Measurements from ENCODE around the gene BMP7.

Gene BMP7

DNA sequence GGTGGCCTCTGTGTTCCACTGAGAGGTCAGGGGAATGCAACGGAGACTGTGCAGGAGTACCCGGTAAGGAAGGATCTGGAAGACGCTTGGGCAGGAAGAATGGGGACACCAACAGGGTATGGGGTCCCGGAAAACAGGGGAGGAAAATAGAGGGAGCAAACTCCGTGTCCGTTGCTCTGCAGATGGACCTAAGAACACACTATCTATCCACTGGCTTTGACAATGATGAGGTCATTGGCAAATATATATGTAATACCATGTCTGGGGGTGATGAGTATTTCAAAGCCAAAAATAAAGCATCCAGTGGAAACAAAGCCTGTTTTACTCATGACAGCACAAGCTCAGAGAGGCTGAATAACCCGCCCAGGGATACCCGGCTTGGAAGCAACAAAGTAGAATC is 80.2 kb downstream of the BMP7 start:
- no peak overlapping the region for H3K9ac ChIP-seq (ENCODE audit: insufficient read length)
- no peaks in the 10 kb centered on the region for H3K36me3 ChIP-seq (ENCODE audit: insufficient read depth, low read length)
- no peak for DNase-seq (ENCODE audit: low read depth, low spot score)
- no peak overlapping the region for H3K4me3 ChIP-seq
- no peak overlapping the region for H3K27ac ChIP-seq
- TF ChIP-seq EZH2 (IDR thresholded peaks at IDR 0.05) (no peak), POLR2AphosphoS5 (IDR thresholded peaks at IDR 0.05; ENCODE audit: borderline replicate concordance, low read depth, low read length) (no peak), FOXP2 (optimal IDR thresholded peaks at IDR 0.05; ENCODE audit: control extremely low read depth, extremely low read length, insufficient read depth) (no peak)
- H3K9me3 ChIP-seq (ENCODE audit: low read depth, low read length) = no peaks in the 10 kb centered on the region

DNA sequence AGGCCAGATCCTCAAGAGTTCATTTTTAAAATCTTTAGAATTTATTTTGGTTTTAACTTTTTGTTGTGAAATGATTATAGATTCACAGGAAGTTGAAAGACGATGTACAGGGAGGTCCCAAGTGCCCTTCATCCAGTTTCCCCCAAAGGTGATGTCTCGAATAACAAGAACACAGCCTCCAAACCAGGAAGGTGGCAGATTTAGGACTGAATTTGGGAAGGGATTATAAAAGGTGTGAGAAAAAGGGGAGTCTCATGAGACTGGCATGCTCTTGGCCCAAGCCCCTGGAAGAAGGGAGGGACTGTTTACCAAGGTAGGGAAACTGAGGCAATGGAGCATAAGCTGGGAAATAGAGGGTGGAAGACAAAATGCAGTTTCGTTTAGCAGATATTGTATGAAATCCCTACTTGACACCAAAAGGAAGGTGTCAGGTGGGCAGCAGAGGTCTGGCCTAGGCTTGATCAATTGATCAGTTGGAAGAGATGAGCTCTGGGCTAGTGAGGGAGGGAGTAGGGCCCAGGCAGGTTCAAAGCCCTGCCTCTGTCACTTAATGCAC is 81.2 kb downstream of the BMP7 start:
- Histone ChIP-seq H3K9me3 (ENCODE audit: low read depth, low read length) (no peaks in the 10 kb centered on the region), H3K27ac (no peak overlapping the region), H3K9ac (ENCODE audit: insufficient read length) (no peak overlapping the region), H3K4me3 (no peak overlapping the region), H3K36me3 (ENCODE audit: insufficient read depth, low read length) (no peaks in the 10 kb centered on the region)
- TF ChIP-seq FOXP2 (optimal IDR thresholded peaks at IDR 0.05; ENCODE audit: control extremely low read depth, extremely low read length, insufficient read depth) = no peak
- no peak for TF ChIP-seq POLR2AphosphoS5 (IDR thresholded peaks at IDR 0.05; ENCODE audit: borderline replicate concordance, low read depth, low read length)
- DNase-seq (ENCODE audit: low read depth, low spot score) = no peak

GRCh38 chr20:57183457-57184009 is 82.9 kb downstream of the BMP7 start:
- no peak overlapping the region for H3K27ac ChIP-seq
- no peak for TF ChIP-seq FOXP2 (optimal IDR thresholded peaks at IDR 0.05; ENCODE audit: control extremely low read depth, extremely low read length, insufficient read depth)
- TF ChIP-seq EZH2 (IDR thresholded peaks at IDR 0.05) = no peak
- TF ChIP-seq POLR2AphosphoS5 (IDR thresholded peaks at IDR 0.05; ENCODE audit: borderline replicate concordance, low read depth, low read length) = no peak
- no peak for DNase-seq (ENCODE audit: low read depth, low spot score)
- H3K9me3 ChIP-seq (ENCODE audit: low read depth, low read length) = no peaks in the 10 kb centered on the region
- no peak overlapping the region for H3K4me3 ChIP-seq
- H3K36me3 ChIP-seq (ENCODE audit: insufficient read depth, low read length) = no peaks in the 10 kb centered on the region
- no peak overlapping the region for H3K9ac ChIP-seq (ENCODE audit: insufficient read length)

GRCh38 chr20:57181639-57182038 is 84.8 kb downstream of the BMP7 start:
- Histone ChIP-seq H3K27ac (no peak overlapping the region), H3K4me3 (no peak overlapping the region), H3K9me3 (ENCODE audit: low read depth, low read length) (no peaks in the 10 kb centered on the region), H3K36me3 (ENCODE audit: insufficient read depth, low read length) (no peaks in the 10 kb centered on the region), H3K9ac (ENCODE audit: insufficient read length) (no peak overlapping the region)
- no peak for DNase-seq (ENCODE audit: low read depth, low spot score)
- no peak for TF ChIP-seq POLR2AphosphoS5 (IDR thresholded peaks at IDR 0.05; ENCODE audit: borderline replicate concordance, low read depth, low read length)
- TF ChIP-seq EZH2 (IDR thresholded peaks at IDR 0.05) = no peak
- TF ChIP-seq FOXP2 (optimal IDR thresholded peaks at IDR 0.05; ENCODE audit: control extremely low read depth, extremely low read length, insufficient read depth) = no peak

DNA sequence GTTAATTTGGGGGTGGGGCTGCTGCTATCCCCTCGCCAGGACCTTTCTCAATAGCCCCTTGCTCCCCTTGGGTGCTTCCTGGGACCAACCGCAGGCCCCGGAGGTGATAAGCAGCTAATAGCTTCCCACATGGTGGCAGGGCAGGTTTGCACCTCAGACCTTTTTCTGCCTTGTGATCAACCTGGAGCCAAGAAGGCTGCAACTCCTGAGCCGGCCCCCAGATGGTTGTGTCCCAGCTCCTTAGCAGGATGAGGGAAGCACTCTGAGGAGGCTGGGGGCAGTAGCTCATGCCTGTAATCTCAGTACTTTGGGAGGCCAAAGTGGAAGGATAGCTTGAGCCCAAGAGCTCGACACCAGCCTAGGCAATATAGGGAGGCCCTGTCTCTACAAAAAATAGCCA is 85.5 kb downstream of the BMP7 start:
- no peak overlapping the region for H3K27ac ChIP-seq
- H3K9ac ChIP-seq (ENCODE audit: insufficient read length) = no peak overlapping the region
- TF ChIP-seq FOXP2 (optimal IDR thresholded peaks at IDR 0.05; ENCODE audit: control extremely low read depth, extremely low read length, insufficient read depth) (no peak), POLR2AphosphoS5 (IDR thresholded peaks at IDR 0.05; ENCODE audit: borderline replicate concordance, low read depth, low read length) (no peak), EZH2 (IDR thresholded peaks at IDR 0.05) (no peak)
- no peaks in the 10 kb centered on the region for H3K36me3 ChIP-seq (ENCODE audit: insufficient read depth, low read length)
- no peaks in the 10 kb centered on the region for H3K9me3 ChIP-seq (ENCODE audit: low read depth, low read length)
- no peak overlapping the region for H3K4me3 ChIP-seq
- no peak for DNase-seq (ENCODE audit: low read depth, low spot score)

DNA sequence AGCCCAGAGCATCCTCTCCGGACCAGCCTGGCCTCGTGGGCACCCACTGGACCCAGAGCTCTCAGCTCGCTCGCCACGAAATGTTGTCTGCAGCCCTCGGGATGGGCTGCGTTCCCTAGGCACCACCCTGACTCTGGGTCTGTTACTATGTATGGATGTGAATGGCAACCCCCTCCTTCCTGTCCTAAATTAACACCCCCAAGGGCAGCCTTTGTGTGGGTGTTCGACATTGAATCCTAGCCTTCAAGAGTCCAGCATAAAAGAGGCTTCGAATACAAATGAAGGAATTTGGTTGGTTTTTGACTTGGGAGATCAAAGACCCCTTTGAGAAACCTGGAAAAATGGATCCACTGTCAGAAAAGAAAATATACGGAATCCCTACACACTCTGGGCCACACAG is 86.1 kb downstream of the BMP7 start:
- DNase-seq (ENCODE audit: low read depth, low spot score) = no peak
- TF ChIP-seq EZH2 (IDR thresholded peaks at IDR 0.05) (no peak), FOXP2 (optimal IDR thresholded peaks at IDR 0.05; ENCODE audit: control extremely low read depth, extremely low read length, insufficient read depth) (no peak), POLR2AphosphoS5 (IDR thresholded peaks at IDR 0.05; ENCODE audit: borderline replicate concordance, low read depth, low read length) (no peak)
- no peak overlapping the region for H3K9ac ChIP-seq (ENCODE audit: insufficient read length)
- H3K27ac ChIP-seq = no peak overlapping the region
- no peaks in the 10 kb centered on the region for H3K9me3 ChIP-seq (ENCODE audit: low read depth, low read length)
- H3K4me3 ChIP-seq = no peak overlapping the region
- no peaks in the 10 kb centered on the region for H3K36me3 ChIP-seq (ENCODE audit: insufficient read depth, low read length)

DNA sequence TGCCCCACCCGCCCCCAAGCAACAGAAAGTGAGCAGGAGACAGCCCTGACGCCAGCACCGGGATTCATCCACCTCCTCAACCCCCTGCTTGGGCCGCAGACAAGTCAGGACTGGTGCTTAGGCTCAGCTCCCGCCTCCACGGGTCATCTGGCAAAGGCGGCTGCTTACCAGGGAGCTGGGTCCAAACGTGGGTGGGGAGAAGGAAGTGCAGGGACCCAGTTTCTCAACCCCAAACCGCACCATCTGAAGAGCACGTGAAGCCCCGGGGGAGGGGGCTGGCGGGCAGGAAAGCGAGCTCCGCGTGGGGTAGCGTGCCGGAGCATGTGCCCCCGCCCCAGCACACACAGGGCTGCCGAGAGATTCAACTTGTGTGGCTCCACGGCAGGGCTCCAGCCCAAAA is 87.2 kb downstream of the BMP7 start:
- no peak overlapping the region for H3K4me3 ChIP-seq
- TF ChIP-seq POLR2AphosphoS5 (IDR thresholded peaks at IDR 0.05; ENCODE audit: borderline replicate concordance, low read depth, low read length) (no peak), FOXP2 (optimal IDR thresholded peaks at IDR 0.05; ENCODE audit: control extremely low read depth, extremely low read length, insufficient read depth) (no peak), EZH2 (IDR thresholded peaks at IDR 0.05) (no peak)
- H3K9ac ChIP-seq (ENCODE audit: insufficient read length) = no peak overlapping the region
- no peak overlapping the region for H3K27ac ChIP-seq
- H3K36me3 ChIP-seq (ENCODE audit: insufficient read depth, low read length) = no peaks in the 10 kb centered on the region
- DNase-seq (ENCODE audit: low read depth, low spot score) = no peak
- H3K9me3 ChIP-seq (ENCODE audit: low read depth, low read length) = no peaks in the 10 kb centered on the region

GRCh38 chr20:57178582-57179111 is 87.8 kb downstream of the BMP7 start:
- Histone ChIP-seq H3K9ac (ENCODE audit: insufficient read length) (no peak overlapping the region), H3K27ac (no peak overlapping the region), H3K9me3 (ENCODE audit: low read depth, low read length) (no peaks in the 10 kb centered on the region), H3K36me3 (ENCODE audit: insufficient read depth, low read length) (no peaks in the 10 kb centered on the region), H3K4me3 (no peak overlapping the region)
- DNase-seq (ENCODE audit: low read depth, low spot score) = no peak
- no peak for TF ChIP-seq POLR2AphosphoS5 (IDR thresholded peaks at IDR 0.05; ENCODE audit: borderline replicate concordance, low read depth, low read length)
- no peak for TF ChIP-seq EZH2 (IDR thresholded peaks at IDR 0.05)
- TF ChIP-seq FOXP2 (optimal IDR thresholded peaks at IDR 0.05; ENCODE audit: control extremely low read depth, extremely low read length, insufficient read depth) = no peak
